Loucy (cell line): ENCODE data around the gene CDK6.

ENCODE experiments used
- H2AFZ ChIP-seq: fragments of 200-600 bp; sonication (generic); 2 replicates; pipeline ENCODE4 v1.6.0; 2016; ENCODE audit warnings: antibody characterized with exemption, mild to moderate bottlenecking, low read length, moderate library complexity
- H3F3A ChIP-seq: fragments of 200-600 bp; 2 replicates; pipeline ENCODE4 v1.6.0; 2016; ENCODE audit warnings: antibody characterized with exemption, low read depth, mild to moderate bottlenecking
- H3K27me3 ChIP-seq: fragments of 200-600 bp; sonication (generic); 2 replicates; pipeline ENCODE4 v1.6.1; 2014; ENCODE audit warnings: low read length, mild to moderate bottlenecking; ENCODE audit not compliant: insufficient read depth, poor library complexity, severe bottlenecking
- H3K36me3 ChIP-seq: fragments of 200-600 bp; sonication (generic); 2 replicates; pipeline ENCODE4 v1.6.1; 2016; ENCODE audit warnings: low read length; ENCODE audit not compliant: insufficient read depth
- H3K4me1 ChIP-seq: fragments of 200-600 bp; sonication (generic); 2 replicates; pipeline ENCODE4 v1.5.1; 2014; ENCODE audit warnings: low read length, mild to moderate bottlenecking; ENCODE audit not compliant: insufficient read depth, poor library complexity, severe bottlenecking
- H3K4me2 ChIP-seq: fragments of 200-600 bp; sonication (generic); 2 replicates; pipeline ENCODE4 v1.6.0; 2014; ENCODE audit warnings: antibody characterized with exemption, low read length, low read depth, mild to moderate bottlenecking; ENCODE audit not compliant: poor library complexity, severe bottlenecking
- H3K4me3 ChIP-seq: fragments of 200-600 bp; sonication (generic); 2 replicates; pipeline ENCODE4 v1.5.1; 2014; ENCODE audit warnings: low read length, mild to moderate bottlenecking, mixed read lengths; ENCODE audit not compliant: poor library complexity, severe bottlenecking
- H3K79me2 ChIP-seq: fragments of 200-600 bp; sonication (generic); 2 replicates; pipeline ENCODE4 v1.6.1; 2014; ENCODE audit warnings: low read length; ENCODE audit not compliant: insufficient read depth
- H3K9ac ChIP-seq: fragments of 200-600 bp; sonication (generic); 2 replicates; pipeline ENCODE4 v1.6.0; 2014; ENCODE audit warnings: mild to moderate bottlenecking, low read depth, low read length, moderate library complexity; ENCODE audit not compliant: poor library complexity, severe bottlenecking
- H3K9me2 ChIP-seq: fragments of 200-600 bp; sonication (generic); replicated peaks from 2 replicates; pipeline ENCODE4 v1.6.1; 2016; ENCODE audit warnings: low read depth, low read length, mixed read lengths
- H3K9me3 ChIP-seq: fragments of 200-600 bp; sonication (generic); 2 replicates; pipeline ENCODE4 v1.6.1; 2014; ENCODE audit warnings: mild to moderate bottlenecking, antibody characterized with exemption, low read length, low read depth; ENCODE audit not compliant: insufficient read depth
- H4K20me1 ChIP-seq: fragments of 200-600 bp; sonication (generic); 2 replicates; pipeline ENCODE4 v1.6.0; 2014; ENCODE audit warnings: antibody characterized with exemption, low read length, mild to moderate bottlenecking; ENCODE audit not compliant: insufficient read depth, poor library complexity, severe bottlenecking
- CTCF ChIP-seq: fragments of 200-600 bp; sonication (generic); conservative IDR thresholded peaks from 2 replicates; pipeline ENCODE4 v1.5.1; 2014; ENCODE audit warnings: mild to moderate bottlenecking, antibody characterized with exemption, low read length
- EZH2phosphoT487 ChIP-seq: fragments of 200-600 bp; IDR thresholded peaks from 2 replicates; pipeline ENCODE4 v1.6.1; 2018; ENCODE audit warnings: antibody characterized with exemption, mild to moderate bottlenecking, moderate library complexity, borderline replicate concordance

The CDK6 gene

GRCh38 chr7:92847305-92847704 lies 10.9 kb upstream of the CDK6 start:
- Histone ChIP-seq H4K20me1 (no peaks in the 10 kb centered on the region), H3K4me1 (peaks cover 93% of the 10 kb centered on the region), H3K36me3 (no peaks in the 10 kb centered on the region), H2AFZ (no peak overlapping the region), H3K79me2 (peaks cover 99% of the 10 kb centered on the region), H3K27me3 (no peaks in the 10 kb centered on the region), H3K4me3 (no peak overlapping the region), H3K9me2 (no peaks in the 10 kb centered on the region), H3F3A (no peaks in the 10 kb centered on the region), H3K9me3 (no peaks in the 10 kb centered on the region; the same call in 1 of the 2 replicates), H3K9ac (peak overlapping the region; percentile 71), H3K4me2 (peak overlapping the region; percentile 75)
- no peak for TF ChIP-seq CTCF
- TF ChIP-seq EZH2phosphoT487: no peak

- Histone ChIP-seq H3K9me2 (no peaks in the 10 kb centered on the region), H3K4me2 (peak overlapping the region; percentile 75), H3K4me3 (peak overlapping the region; percentile 35), H4K20me1 (no peaks in the 10 kb centered on the region), H3K9ac (peak overlapping the region; percentile 71), H3K36me3 (no peaks in the 10 kb centered on the region), H3K9me3 (no peaks in the 10 kb centered on the region; the same call in 1 of the 2 replicates), H3K79me2 (peaks cover 99% of the 10 kb centered on the region), H2AFZ (no peak overlapping the region), H3K27me3 (no peaks in the 10 kb centered on the region), H3K4me1 (peaks cover 94% of the 10 kb centered on the region), H3F3A (no peaks in the 10 kb centered on the region)
- TF ChIP-seq CTCF (no peak), EZH2phosphoT487 (no peak)
Observed at GRCh38 chr7:92845736-92846135, 9.4 kb upstream of the CDK6 start.

GRCh38 chr7:92843781-92844180 lies 7.4 kb upstream of the CDK6 start:
- Histone ChIP-seq H3K9ac (no peak overlapping the region), H3K9me2 (no peaks in the 10 kb centered on the region), H3K27me3 (no peaks in the 10 kb centered on the region), H4K20me1 (no peaks in the 10 kb centered on the region), H3K79me2 (peaks cover 100% of the 10 kb centered on the region), H3K4me1 (peaks cover 98% of the 10 kb centered on the region), H3K4me3 (no peak overlapping the region), H3F3A (no peaks in the 10 kb centered on the region), H3K9me3 (no peaks in the 10 kb centered on the region; the same call in 1 of the 2 replicates), H2AFZ (no peak overlapping the region), H3K36me3 (no peaks in the 10 kb centered on the region), H3K4me2 (peak overlapping the region; percentile 93)
- no peak for TF ChIP-seq CTCF
- no peak for TF ChIP-seq EZH2phosphoT487
